Activated B cell treated with CpG ODN at 0.5 μM for 24 hours (primary cell): ENCODE data around the gene ESRP2. TPM values are rescaled to one million over a fixed set of nuclear protein-coding genes. Genes with fewer than 3 reads are reported as not detected.

ENCODE experiments used
- ATAC-seq: fragments of 200-7000 bp; cut with Tn5 transposase; one replicate; pipeline ENCODE4 v1.10.0; 2021; ENCODE audit warnings: low read depth, mild to moderate bottlenecking, moderate library complexity
- CTCF ChIA-PET: fragments of 350-600 bp; sonication (Branson Sonifier 250); formaldehyde crosslinking; loops from one replicate; lab custom pipeline; 2021; ENCODE audit warnings: antibody characterized with exemption; lab: Charles Lee
- POLR2A ChIA-PET: fragments of 350-600 bp; sonication (Branson Sonifier 250); formaldehyde crosslinking; loops from one replicate; lab custom pipeline; 2021; ENCODE audit warnings: antibody characterized with exemption; lab: Charles Lee
- DNase-seq: peaks from one replicate; pipeline ENCODE4 v3.0.0; 2022
- H3K27ac Mint-ChIP-seq: one replicate; pipeline ENCODE4 v1.8.0; 2020; ENCODE audit warnings: mixed read lengths
- H3K27me3 Mint-ChIP-seq: one replicate; pipeline ENCODE4 v1.8.0; 2021; ENCODE audit warnings: mixed read lengths
- H3K36me3 Mint-ChIP-seq: one replicate; pipeline ENCODE4 v1.8.0; 2021; ENCODE audit warnings: low read depth, mixed read lengths
- H3K4me1 Mint-ChIP-seq: one replicate; pipeline ENCODE4 v1.8.0; 2021; ENCODE audit warnings: mixed read lengths
- H3K4me3 Mint-ChIP-seq: one replicate; pipeline ENCODE4 v1.8.0; 2020; ENCODE audit warnings: mild to moderate bottlenecking, mixed read lengths
- H3K9me3 Mint-ChIP-seq: one replicate; pipeline ENCODE4 v1.8.0; 2020; ENCODE audit warnings: mixed read lengths
- intact Hi-C: fragments of 100-400 bp; cut with micrococcal nuclease; formaldehyde crosslinking; loops from one replicate; pipeline ENCODE4 v1.15.1; 2024
- total RNA-seq: library from RNA; stranded (reverse); gene quantifications from 2 replicates; pipeline ENCODE4 v1.2.3, GENCODE V29; 2022
- TF ChIP-seq, protein P1 (sequence below): fragments of 200-600 bp; IDR thresholded peaks from one replicate; pipeline ENCODE4 v1.8.0; 2022; ENCODE audit warnings: antibody characterized with exemption, mild to moderate bottlenecking

ESRP2 gene
- total RNA-seq, 1 donor from 2014 or later: 0.40 TPM

DNA sequence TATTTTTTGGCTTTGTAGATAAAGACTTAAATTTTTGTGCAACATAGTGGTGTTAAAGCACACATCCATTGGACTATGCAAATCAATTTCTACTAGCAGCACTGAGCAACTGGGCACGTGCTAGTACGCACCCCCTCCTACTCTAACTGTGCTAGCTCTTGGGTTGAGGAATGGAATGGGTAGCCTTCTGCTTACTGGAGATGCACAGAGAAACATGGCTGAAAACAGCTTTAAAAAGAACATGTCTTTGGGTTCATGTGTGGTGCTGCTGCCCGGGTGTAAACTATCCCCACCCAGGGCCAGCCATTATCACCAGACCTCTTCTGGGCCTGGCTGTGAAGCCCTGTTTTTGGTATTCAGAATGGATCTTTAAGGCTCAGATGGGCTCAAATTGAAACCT lies 7.3 kb downstream of the ESRP2 start:
- CTCF ChIA-PET: interaction anchor here (0.8 to 5.1 kb wide), 13 partner anchors 8 to 556 kb away, joined by 3 to 42 read pairs (median 4); no protein-coding TSS in a partner anchor
- Mint-ChIP-seq H3K27ac (peak overlapping the region; percentile 18), H3K4me3 (no peak overlapping the region), H3K36me3 (peaks cover 29% of the 10 kb centered on the region), H3K27me3 (no peaks in the 10 kb centered on the region), H3K4me1 (peaks cover 33% of the 10 kb centered on the region), H3K9me3 (no peaks in the 10 kb centered on the region)
- ATAC-seq (no peak), DNase-seq (no peak)
- TF ChIP-seq, protein P1, sequence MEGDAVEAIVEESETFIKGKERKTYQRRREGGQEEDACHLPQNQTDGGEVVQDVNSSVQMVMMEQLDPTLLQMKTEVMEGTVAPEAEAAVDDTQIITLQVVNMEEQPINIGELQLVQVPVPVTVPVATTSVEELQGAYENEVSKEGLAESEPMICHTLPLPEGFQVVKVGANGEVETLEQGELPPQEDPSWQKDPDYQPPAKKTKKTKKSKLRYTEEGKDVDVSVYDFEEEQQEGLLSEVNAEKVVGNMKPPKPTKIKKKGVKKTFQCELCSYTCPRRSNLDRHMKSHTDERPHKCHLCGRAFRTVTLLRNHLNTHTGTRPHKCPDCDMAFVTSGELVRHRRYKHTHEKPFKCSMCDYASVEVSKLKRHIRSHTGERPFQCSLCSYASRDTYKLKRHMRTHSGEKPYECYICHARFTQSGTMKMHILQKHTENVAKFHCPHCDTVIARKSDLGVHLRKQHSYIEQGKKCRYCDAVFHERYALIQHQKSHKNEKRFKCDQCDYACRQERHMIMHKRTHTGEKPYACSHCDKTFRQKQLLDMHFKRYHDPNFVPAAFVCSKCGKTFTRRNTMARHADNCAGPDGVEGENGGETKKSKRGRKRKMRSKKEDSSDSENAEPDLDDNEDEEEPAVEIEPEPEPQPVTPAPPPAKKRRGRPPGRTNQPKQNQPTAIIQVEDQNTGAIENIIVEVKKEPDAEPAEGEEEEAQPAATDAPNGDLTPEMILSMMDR: no peak
- POLR2A ChIA-PET: interaction anchor here (1.5 kb wide), 1 partner anchor 109 kb away, joined by 4 read pairs; no protein-coding TSS in a partner anchor
- intact Hi-C loops: loop anchor here (1.0 to 2.0 kb wide), 7 partner anchors 134 to 412 kb away; no protein-coding TSS in a partner anchor

DNA sequence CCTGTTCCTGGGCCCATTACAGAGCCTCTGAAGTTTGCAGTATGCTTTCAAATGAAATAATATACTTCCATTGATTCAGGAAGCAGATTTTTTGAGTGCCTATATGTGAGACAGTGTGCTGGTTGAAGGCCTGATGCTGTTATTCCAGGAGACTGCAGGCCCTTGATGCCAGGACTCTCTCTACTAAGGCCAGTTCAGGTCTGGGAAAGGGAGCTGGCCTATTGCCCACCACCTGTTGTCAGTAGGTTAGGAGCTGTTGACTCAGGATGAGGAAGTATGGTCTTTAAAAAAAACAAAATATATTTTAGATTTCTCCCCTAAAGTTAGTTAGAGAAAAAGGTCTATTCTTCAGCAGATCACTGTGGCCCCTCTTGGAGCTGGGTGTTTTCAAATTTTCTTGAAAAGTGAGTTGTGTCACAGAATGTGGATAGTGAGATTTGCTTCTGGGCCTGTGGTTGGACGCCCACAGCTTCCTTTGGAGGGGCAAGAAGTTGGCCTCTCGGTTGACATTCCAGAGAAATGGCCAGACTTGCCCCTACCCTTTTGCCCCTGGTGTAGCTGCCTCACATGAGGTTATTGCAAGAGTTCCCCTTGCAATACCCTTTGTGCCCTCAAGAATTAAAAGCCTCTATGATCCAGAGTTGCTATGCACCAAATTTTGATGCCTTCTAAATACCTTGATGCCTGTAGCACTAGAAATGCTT lies 7.9 kb downstream of the ESRP2 start:
- ATAC-seq (no peak), DNase-seq (no peak)
- Mint-ChIP-seq H3K27ac (peak overlapping the region; percentile 76), H3K4me3 (peak overlapping the region; percentile 7), H3K27me3 (no peaks in the 10 kb centered on the region), H3K4me1 (peaks cover 33% of the 10 kb centered on the region), H3K36me3 (peaks cover 29% of the 10 kb centered on the region), H3K9me3 (no peaks in the 10 kb centered on the region)
- TF ChIP-seq, protein P1: no peak
- ChIA-PET CTCF (interaction anchor here (0.8 to 5.1 kb wide), 15 partner anchors 9 to 555 kb away, joined by 3 to 42 read pairs (median 4); no protein-coding TSS in a partner anchor), POLR2A (interaction anchor here (0.5 to 1.5 kb wide), 5 partner anchors 34 to 792 kb away, joined by 3 to 4 read pairs (median 4); partner anchors contain the start of gene NFATC3)
- intact Hi-C loops: loop anchor here (2.0 kb wide), 2 partner anchors 187 to 299 kb away; no protein-coding TSS in a partner anchor

DNA sequence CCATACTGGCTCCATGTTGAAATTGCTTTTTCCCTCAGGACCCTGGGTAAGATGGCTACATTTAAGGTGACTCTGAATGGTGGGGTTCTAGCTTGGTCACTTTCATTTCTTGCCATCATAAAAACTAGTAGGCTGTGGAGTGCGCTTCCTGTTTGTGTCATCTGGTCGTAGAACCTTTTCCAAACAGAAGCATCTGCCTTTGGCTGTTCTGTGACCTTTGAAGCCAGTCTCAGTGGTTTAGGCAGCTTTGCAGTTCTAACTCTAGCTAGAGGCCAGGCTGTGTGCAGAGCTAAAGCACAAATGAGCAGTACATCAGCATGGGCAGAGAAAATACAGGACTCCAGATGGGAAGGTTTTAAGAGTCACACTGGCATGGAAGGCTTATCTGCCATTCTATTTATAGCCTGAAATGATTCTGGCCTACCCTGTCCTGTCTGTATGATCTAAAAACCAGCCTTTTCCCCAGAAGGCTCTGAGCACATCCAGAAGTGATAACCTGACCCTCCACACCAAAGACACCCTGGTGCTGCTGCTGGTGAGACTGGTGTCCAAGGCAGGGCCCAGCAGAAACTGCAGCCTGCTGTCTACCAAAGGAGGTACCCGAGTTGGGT lies 8.6 kb downstream of the ESRP2 start:
- no peak overlapping the region for H3K4me3 Mint-ChIP-seq
- no peaks in the 10 kb centered on the region for H3K9me3 Mint-ChIP-seq
- H3K4me1 Mint-ChIP-seq: peaks cover 31% of the 10 kb centered on the region
- peak overlapping the region; percentile 76 for H3K27ac Mint-ChIP-seq
- ChIA-PET POLR2A (interaction anchor here (0.5 to 1.6 kb wide), 11 partner anchors 11 to 901 kb away, joined by 3 to 8 read pairs (median 4); partner anchors contain the start of gene NFATC3), CTCF (interaction anchor here (0.8 to 5.1 kb wide), 9 partner anchors 10 to 411 kb away, joined by 3 to 42 read pairs (median 4); no protein-coding TSS in a partner anchor)
- TF ChIP-seq, protein P1: no peak
- H3K36me3 Mint-ChIP-seq: peaks cover 34% of the 10 kb centered on the region
- intact Hi-C loops: no loop called here
- no peaks in the 10 kb centered on the region for H3K27me3 Mint-ChIP-seq
- ATAC-seq (peak; percentile 52), DNase-seq (no peak)

DNA sequence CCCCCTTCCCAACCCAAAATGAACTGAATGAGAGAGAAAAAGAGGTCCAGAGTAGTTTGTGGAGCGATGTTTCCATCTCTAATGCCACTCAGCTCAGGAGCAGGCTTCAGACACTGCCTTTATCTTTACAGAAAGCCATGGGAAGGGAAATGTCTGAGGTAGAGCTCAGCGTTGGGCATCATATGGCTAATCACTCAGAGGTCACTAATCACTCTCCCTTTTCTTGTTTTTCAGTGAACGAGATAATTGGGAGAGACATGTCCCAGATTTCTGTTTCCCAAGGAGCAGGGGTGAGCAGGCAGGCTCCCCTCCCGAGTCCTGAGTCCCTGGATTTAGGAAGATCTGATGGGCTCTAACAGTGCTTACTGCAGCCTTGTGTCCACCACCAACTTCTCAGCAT lies 9.8 kb downstream of the ESRP2 start:
- Mint-ChIP-seq H3K9me3 (no peaks in the 10 kb centered on the region), H3K4me1 (peaks cover 31% of the 10 kb centered on the region), H3K4me3 (no peak overlapping the region), H3K36me3 (peaks cover 39% of the 10 kb centered on the region), H3K27me3 (no peaks in the 10 kb centered on the region), H3K27ac (no peak overlapping the region)
- ATAC-seq (no peak), DNase-seq (no peak)
- POLR2A ChIA-PET: interaction anchor here (0.6 to 1.6 kb wide), 5 partner anchors 12 to 272 kb away, joined by 3 to 9 read pairs (median 5); no protein-coding TSS in a partner anchor
- TF ChIP-seq, protein P1: no peak
- intact Hi-C loops: no loop called here
- CTCF ChIA-PET: interaction anchor here (3.1 kb wide), 1 partner anchor 410 kb away, joined by 22 read pairs; no protein-coding TSS in a partner anchor
